ENCODE data around the gene IDNK. TPM values are rescaled to one million over a fixed set of nuclear protein-coding genes. Genes with fewer than 3 reads are reported as not detected.

Gene IDNK
- total and polyA plus RNA-seq, 2 of the 8 experiments (the other 6 are each of a cell fraction or from before 2014, with no cell fraction given): 0.29 to 0.48 TPM

- TF ChIP-seq SP2 (IDR thresholded peaks at IDR 0.05; ENCODE audit: low read length) (no peak), SIN3A (conservative IDR thresholded peaks at IDR 0.05 in 1 of 2, IDR thresholded peaks at IDR 0.05 in 1 of 2; ENCODE audit: low read depth in 1 of 2, low read length in 2 of 2) (no peak), RNF2 (IDR thresholded peaks at IDR 0.05; ENCODE audit: borderline replicate concordance, low read depth, low read length, missing control alignments, poor library complexity, severe bottlenecking) (no peak), RAD21 (IDR thresholded peaks at IDR 0.05 in 1 of 2, conservative IDR thresholded peaks at IDR 0.05 in 1 of 2; ENCODE audit: low read depth in 2 of 2, low read length in 2 of 2) (no peak), CBX5 (IDR thresholded peaks at IDR 0.05; ENCODE audit: low read depth, low read length) (no peak), POLR2AphosphoS5 (IDR thresholded peaks at IDR 0.05; ENCODE audit: low read depth, low read length) (no peak), ATF3 (IDR thresholded peaks at IDR 0.05; ENCODE audit: insufficient read depth, low read depth, low read length) (no peak), ASH2L (IDR thresholded peaks at IDR 0.05; ENCODE audit: low read length) (no peak), RXRA (IDR thresholded peaks at IDR 0.05; ENCODE audit: insufficient read depth, low read depth, low read length) (no peak)
Measured at GRCh38 chr9:83623679-83624076, 735 bp downstream of the IDNK start (continued).

All from H1 (cell line).